VCaP (cell line): ENCODE data around the gene MACROD1.

Experiments
- H3K27ac ChIP-seq: fragments of 450-650 bp; 2 replicates; pipeline ENCODE4 v1.5.1; 2017
- CTCF ChIP-seq: fragments of 450-650 bp; conservative IDR thresholded peaks from 2 replicates; pipeline ENCODE4 v1.5.1; 2017; ENCODE audit warnings: mild to moderate bottlenecking, moderate library complexity

MACROD1 gene

GRCh38 chr11:64084951-64085710, 80.8 kb downstream of the MACROD1 start:
- peak; percentile 38; the same call in 1 of the 2 replicates for TF ChIP-seq CTCF
- H3K27ac ChIP-seq: peak overlapping the region; percentile 96

GRCh38 chr11:64084146-64084950, 81.6 kb downstream of the MACROD1 start:
- TF ChIP-seq CTCF: no peak
- H3K27ac ChIP-seq: peak overlapping the region; percentile 96

- peak overlapping the region; percentile 96 for H3K27ac ChIP-seq
- TF ChIP-seq CTCF: no peak
These were observed 82.4 kb downstream of the MACROD1 start for GRCh38 chr11:64083398-64084080.

- TF ChIP-seq CTCF: peak; percentile 27
These were observed 84.0 kb downstream of the MACROD1 start for GRCh38 chr11:64081745-64082442.

GRCh38 chr11:64080390-64080789, 85.5 kb downstream of the MACROD1 start:
- no peak overlapping the region for H3K27ac ChIP-seq
- TF ChIP-seq CTCF: no peak

More at GRCh38 chr11:64081745-64082442, 84.0 kb downstream of the MACROD1 start:
- peak overlapping the region; percentile 96 for H3K27ac ChIP-seq

GRCh38 chr11:64078905-64079304, 87.0 kb downstream of the MACROD1 start:
- no peak for TF ChIP-seq CTCF
- peak overlapping the region; percentile 22; the same call in 1 of the 2 replicates for H3K27ac ChIP-seq
